ENCODE measurements around the gene CUEDC2. TPM values are rescaled to one million over a fixed set of nuclear protein-coding genes. Genes with fewer than 3 reads are reported as not detected.

Gene CUEDC2
- polyA plus RNA-seq, 1 donor from 2014 or later = 169 TPM

DNA sequence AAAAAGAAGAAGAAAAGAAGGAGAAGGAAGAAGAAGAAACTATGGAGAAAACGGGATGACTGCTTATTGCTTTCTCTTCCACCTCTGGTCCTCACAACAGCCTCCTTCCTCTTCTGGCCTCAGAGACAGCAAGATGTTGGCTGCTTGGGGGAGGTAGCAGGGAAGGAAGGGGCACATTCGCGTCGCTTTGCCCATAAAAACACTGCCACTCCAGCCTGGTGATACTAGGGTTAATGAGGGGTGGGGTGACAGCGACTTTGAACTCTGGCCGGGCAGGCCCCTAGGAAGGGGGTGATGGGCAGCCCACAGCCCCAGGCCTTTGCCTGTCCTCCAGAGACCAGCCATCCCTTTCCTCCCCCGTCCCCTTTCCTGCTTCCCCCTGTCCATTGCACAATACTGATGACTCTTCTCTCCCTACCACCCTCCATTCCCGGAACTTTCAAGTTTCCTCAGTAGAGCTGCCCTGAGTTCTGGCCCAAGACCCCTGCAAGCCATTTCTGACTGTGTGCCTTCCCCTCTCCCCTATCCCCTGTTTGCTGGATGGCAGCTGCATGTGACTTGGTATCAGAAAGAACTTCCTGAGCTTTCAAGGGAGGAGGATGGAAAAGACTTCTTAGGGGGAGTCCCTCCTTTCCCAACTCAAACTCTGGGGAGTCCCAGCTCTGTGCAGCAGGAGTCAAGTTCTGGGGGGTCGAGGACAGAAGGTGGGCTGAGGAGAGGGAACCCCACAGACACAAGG, 2.2 kb upstream of the CUEDC2 start (continued):
- TF ChIP-seq SMC3 (conservative IDR thresholded peaks at IDR 0.05; ENCODE audit: poor library complexity) (no peak), MXI1 (conservative IDR thresholded peaks at IDR 0.05; ENCODE audit: poor library complexity, severe bottlenecking) (no peak)

DNA sequence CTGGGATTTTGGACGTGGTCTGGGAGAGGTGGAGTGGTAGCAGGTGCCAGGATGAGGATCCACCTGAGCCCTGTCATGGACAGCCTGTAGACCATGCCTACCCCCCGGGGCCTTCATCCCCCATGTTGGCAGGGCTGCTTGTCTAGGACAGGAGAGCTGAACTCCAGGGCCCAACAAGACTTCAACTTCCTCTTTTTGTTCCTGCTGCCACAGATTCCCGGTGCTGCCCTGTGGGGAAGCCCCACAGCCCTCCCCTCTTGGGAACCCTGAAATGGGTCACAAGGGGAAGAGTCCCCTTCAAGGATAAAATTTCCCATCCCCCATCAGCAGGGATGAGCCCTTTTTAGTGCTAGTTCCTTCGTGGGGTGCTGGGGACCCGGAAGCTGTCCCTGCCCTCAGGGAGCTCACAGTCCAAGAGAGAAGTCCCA, 1.3 kb upstream of the CUEDC2 start:
- Histone ChIP-seq H3K9me3 (ENCODE audit: low read length) (no peaks in the 10 kb centered on the region), H2AFZ (ENCODE audit: low read depth, low read length) (no peak overlapping the region), H3K36me3 (ENCODE audit: insufficient read depth, low read length) (no peaks in the 10 kb centered on the region), H3K27me3 (ENCODE audit: insufficient read depth, low read depth, low read length) (peaks cover 10% of the 10 kb centered on the region), H3K27ac (ENCODE audit: low read length) (no peak overlapping the region), H3K9ac (ENCODE audit: low read length) (no peak overlapping the region), H3K79me2 (replicated peaks; ENCODE audit: insufficient read depth, low read length) (peaks cover 10% of the 10 kb centered on the region), H3K4me2 (ENCODE audit: low read length) (no peak overlapping the region), H3K4me3 (ENCODE audit: low read length) (no peak overlapping the region), H3K9me2 (ENCODE audit: insufficient read depth, low read length) (no peaks in the 10 kb centered on the region), H3F3A (ENCODE audit: insufficient read depth, low read length, poor library complexity, severe bottlenecking) (no peaks in the 10 kb centered on the region), H4K20me1 (ENCODE audit: insufficient read depth) (no peaks in the 10 kb centered on the region)
- TF ChIP-seq, protein P1, sequence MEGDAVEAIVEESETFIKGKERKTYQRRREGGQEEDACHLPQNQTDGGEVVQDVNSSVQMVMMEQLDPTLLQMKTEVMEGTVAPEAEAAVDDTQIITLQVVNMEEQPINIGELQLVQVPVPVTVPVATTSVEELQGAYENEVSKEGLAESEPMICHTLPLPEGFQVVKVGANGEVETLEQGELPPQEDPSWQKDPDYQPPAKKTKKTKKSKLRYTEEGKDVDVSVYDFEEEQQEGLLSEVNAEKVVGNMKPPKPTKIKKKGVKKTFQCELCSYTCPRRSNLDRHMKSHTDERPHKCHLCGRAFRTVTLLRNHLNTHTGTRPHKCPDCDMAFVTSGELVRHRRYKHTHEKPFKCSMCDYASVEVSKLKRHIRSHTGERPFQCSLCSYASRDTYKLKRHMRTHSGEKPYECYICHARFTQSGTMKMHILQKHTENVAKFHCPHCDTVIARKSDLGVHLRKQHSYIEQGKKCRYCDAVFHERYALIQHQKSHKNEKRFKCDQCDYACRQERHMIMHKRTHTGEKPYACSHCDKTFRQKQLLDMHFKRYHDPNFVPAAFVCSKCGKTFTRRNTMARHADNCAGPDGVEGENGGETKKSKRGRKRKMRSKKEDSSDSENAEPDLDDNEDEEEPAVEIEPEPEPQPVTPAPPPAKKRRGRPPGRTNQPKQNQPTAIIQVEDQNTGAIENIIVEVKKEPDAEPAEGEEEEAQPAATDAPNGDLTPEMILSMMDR (IDR thresholded peaks at IDR 0.05; ENCODE audit: poor library complexity, severe bottlenecking) = no peak
- TF ChIP-seq, protein P2, sequence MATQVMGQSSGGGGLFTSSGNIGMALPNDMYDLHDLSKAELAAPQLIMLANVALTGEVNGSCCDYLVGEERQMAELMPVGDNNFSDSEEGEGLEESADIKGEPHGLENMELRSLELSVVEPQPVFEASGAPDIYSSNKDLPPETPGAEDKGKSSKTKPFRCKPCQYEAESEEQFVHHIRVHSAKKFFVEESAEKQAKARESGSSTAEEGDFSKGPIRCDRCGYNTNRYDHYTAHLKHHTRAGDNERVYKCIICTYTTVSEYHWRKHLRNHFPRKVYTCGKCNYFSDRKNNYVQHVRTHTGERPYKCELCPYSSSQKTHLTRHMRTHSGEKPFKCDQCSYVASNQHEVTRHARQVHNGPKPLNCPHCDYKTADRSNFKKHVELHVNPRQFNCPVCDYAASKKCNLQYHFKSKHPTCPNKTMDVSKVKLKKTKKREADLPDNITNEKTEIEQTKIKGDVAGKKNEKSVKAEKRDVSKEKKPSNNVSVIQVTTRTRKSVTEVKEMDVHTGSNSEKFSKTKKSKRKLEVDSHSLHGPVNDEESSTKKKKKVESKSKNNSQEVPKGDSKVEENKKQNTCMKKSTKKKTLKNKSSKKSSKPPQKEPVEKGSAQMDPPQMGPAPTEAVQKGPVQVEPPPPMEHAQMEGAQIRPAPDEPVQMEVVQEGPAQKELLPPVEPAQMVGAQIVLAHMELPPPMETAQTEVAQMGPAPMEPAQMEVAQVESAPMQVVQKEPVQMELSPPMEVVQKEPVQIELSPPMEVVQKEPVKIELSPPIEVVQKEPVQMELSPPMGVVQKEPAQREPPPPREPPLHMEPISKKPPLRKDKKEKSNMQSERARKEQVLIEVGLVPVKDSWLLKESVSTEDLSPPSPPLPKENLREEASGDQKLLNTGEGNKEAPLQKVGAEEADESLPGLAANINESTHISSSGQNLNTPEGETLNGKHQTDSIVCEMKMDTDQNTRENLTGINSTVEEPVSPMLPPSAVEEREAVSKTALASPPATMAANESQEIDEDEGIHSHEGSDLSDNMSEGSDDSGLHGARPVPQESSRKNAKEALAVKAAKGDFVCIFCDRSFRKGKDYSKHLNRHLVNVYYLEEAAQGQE (IDR thresholded peaks at IDR 0.05; ENCODE audit: borderline replicate concordance) = no peak
- TF ChIP-seq RAD21 (conservative IDR thresholded peaks at IDR 0.05) = no peak
- TF ChIP-seq SMC3 (conservative IDR thresholded peaks at IDR 0.05; ENCODE audit: poor library complexity) = no peak
- no peak for TF ChIP-seq TAF1 (IDR thresholded peaks at IDR 0.05; ENCODE audit: low read depth)
- no peak for TF ChIP-seq EP300 (conservative IDR thresholded peaks at IDR 0.05; ENCODE audit: poor library complexity, severe bottlenecking)
- TF ChIP-seq EZH2 (IDR thresholded peaks at IDR 0.05; ENCODE audit: borderline replicate concordance, insufficient read depth, low read length, poor library complexity, severe bottlenecking) = no peak

DNA sequence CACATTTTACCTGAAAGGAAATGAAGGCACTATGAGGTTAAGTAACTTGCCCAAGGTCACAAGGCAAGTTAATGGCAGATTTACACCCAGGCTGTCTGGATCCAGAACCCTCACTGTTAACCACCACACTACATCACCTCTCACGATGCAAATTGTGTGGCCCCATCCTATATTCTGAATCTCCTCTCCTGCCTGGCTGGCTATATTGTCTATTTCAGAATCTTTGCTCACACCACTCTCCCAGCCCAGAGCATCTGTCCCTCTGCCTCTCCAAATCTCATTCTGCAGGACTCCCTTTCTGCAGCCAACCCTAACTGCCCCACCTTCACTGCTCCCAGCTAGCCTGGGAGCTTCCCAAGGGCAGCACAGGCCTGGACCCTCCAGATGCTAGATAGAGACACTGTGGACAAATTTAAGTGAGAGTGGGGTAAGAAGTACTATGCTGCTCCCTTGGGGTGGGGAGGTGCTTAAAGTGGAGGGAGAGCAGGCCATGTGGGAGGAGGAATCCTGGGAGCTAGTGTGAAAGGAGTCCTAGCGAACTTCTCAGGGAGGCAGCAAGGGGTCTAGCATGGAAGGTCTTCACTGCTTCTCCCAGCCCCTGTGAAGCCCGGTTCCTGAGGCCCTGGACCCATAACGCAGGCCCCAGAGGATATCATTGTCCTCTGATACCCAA, 786 bp downstream of the CUEDC2 start:
- no peaks in the 10 kb centered on the region for H3K36me3 ChIP-seq (ENCODE audit: insufficient read depth, low read length)
- H4K20me1 ChIP-seq (ENCODE audit: insufficient read depth) = no peaks in the 10 kb centered on the region
- peak overlapping the region; percentile 91 for H3K9ac ChIP-seq (ENCODE audit: low read length)
- peak; percentile 1 for TF ChIP-seq MXI1 (conservative IDR thresholded peaks at IDR 0.05; ENCODE audit: poor library complexity, severe bottlenecking)
- no peak for TF ChIP-seq POLR2AphosphoS5 (IDR thresholded peaks at IDR 0.05)
- no peaks in the 10 kb centered on the region for H3F3A ChIP-seq (ENCODE audit: insufficient read depth, low read length, poor library complexity, severe bottlenecking)
- H3K4me3 ChIP-seq (ENCODE audit: low read length) = peak overlapping the region; percentile 91
- no peaks in the 10 kb centered on the region for H3K9me2 ChIP-seq (ENCODE audit: insufficient read depth, low read length)
- no peaks in the 10 kb centered on the region for H3K9me3 ChIP-seq (ENCODE audit: low read length)
- peak overlapping the region; percentile 98 for H3K4me2 ChIP-seq (ENCODE audit: low read length)
- H3K27ac ChIP-seq (ENCODE audit: low read length) = peak overlapping the region; percentile 71
- peaks cover 10% of the 10 kb centered on the region for H3K79me2 ChIP-seq (replicated peaks; ENCODE audit: insufficient read depth, low read length)
- H2AFZ ChIP-seq (ENCODE audit: low read depth, low read length) = peak overlapping the region; percentile 56
- peaks cover 10% of the 10 kb centered on the region for H3K27me3 ChIP-seq (ENCODE audit: insufficient read depth, low read depth, low read length)

Data from neural cell (in vitro differentiated cells).